DLD1 (cell line): ENCODE data around the gene SHD.
"Not testable (repeated sequence)": the region's sequence is repeated elsewhere in the genome, so short reads cannot be mapped to it uniquely, and the experiment has no call there.

Experiments used
- in situ Hi-C: cut with HindIII; loops from 2 replicates; pipeline ENCODE4 v1.10.0; 2017; ENCODE audit warnings: low sequenced_read_pairs

Gene SHD

DNA sequence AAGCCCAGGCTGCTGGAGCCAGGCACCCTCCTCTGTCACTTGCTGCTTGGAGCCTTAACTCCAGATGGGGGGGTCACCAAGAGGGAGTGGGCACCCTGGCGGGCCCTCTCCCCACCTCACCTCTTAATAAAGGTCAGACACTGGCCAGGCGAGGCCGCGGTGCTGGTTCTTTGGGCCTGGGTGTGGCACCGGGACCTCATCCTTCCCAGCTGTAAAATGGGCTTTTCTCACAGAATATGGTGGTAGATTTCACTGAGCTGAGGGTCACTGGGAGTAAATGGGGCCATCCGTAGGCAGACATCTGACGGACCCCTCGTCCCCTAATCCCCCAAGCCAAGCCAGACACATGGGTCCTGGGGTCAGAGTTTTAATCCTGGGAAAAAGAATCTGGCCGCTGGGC is 44.6 kb downstream of the SHD start:
- in situ Hi-C loops = no loop called here

DNA sequence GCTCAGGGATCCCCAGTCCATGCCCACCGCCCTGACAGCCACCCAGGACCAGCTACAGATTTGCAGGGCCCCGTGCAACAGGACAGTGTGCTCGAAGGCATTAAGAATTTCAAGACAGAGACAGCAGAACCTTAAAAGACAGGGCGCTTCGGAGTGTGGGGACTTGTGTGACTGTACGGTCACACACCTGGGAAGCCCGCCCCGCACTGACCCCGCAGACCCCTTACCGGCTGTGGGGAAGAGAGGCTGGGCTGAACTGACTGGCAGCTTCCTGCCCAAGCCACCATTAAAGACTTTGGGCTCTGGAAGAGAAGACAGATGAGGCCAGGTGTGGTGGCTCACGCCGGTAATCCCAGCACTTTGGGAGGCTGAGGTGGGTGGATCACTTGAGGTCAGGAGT is 45.2 kb downstream of the SHD start:
- in situ Hi-C loops = no loop called here

DNA sequence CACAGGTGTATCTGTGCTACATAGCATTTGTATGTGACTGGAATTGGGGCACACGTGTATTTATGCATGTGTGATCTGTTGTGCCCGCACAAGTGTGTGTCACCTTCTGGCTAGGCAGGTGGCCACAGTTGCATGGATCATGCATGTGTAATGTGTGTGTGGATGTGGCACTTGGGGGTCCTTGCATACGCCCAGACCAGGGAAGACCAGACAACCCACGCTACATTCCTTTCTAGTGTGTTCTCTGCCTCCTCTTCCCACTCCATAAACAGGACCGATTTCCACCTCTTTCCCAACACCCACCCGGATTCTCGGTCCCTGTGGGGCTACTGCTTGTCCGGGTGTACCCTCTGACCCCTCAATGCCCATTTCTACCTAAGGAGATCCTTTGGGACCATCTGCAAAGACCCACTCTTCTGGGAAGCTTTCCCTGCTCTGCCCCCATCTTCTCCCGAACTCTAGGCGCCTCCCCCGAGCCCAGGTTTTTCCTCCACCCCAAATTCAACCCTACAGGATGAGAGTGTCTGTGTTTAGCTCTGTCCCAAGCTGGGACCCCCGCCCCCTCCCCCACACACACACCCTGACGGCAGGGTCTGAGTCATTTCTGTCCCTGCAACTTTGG is 47.3 kb downstream of the SHD start:
- in situ Hi-C loops = no loop called here

GRCh38 chr19:4326837-4327251 is 47.8 kb downstream of the SHD start:
- in situ Hi-C loops = no loop called here

DNA sequence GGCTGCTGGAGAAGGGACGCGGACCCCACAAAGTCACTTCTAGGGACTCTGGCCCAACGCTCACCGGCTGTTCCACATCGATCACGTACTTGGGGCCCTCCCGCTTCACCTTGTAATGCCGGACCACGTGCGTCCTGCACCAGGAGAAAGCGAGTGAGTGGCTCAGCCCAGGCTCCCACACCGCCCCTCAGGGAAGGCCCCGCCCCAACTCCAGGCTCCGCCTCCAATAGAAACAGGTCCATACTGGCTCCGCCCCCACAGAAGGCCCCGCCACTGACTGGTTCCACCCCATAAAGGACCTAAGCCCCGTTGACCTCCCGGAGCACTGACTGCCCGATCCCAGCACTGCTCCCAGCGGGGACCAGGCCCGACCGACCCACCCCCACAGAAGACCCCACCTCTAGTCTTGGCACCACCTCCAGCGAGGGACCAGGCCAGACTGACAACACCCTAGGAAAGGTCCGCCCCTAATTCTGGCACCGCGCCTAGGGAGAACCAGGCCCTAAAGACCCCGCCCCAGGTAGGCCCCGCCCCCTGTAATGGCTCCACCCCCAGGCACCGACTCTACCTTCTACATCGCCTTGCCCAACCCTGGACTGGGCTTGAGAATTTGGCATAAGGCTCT is 48.3 kb downstream of the SHD start:
- in situ Hi-C loops = no loop called here

DNA sequence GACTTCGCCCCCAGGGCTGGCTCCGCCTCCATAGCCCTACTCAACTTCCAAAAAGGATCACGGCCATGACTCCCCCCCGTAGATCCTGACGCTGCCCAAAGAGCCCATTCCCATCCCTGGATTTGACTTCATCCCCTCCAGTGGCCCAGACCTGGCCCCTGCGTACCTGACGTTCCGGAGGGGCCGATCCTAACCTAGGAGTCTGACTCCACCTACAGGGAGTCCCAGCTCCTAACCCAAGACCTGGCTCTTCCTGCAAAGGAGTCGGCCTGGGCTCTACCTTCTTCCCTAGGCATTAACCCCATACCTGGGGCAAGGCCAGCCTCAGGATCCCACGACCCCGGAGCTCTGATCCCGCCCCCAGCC is 48.8 kb downstream of the SHD start:
- in situ Hi-C loops = no loop called here

DNA sequence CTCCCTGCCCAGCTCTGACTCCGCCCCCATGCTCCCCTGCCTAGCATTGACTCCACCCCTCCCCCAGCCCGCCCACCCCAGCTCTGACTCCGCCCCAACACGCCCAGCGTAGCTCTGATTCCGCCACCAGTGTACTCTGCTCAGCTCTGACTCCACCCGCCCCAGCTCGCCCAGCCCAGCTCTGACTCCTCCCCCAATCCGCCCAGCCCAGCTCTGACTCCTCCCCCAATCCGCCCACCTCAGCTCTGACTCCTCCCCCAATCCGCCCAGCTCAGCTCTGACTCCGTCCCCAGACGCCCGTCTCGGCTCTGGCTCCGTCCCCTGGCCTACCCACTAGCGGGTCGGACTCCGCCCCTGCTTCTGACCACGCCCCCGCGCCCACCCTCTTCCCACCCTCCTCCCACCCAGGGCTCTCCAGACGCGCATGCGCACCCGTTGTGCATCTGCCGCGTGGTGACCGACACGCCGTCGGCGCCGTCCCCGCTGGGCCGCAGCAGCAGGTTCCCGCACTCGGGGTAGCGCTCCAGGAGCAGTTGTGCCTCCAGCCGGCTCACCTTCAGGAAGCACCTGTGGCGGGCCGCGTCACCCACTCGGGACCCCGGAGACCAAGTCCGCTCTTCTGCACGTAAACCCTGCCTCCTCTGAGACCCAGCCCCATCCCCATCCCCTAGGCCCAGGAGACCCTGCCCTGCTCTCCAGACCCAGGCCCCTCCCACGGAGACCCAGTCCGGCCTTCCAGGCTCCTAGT is 49.4 kb downstream of the SHD start:
- in situ Hi-C loops = no loop called here

DNA sequence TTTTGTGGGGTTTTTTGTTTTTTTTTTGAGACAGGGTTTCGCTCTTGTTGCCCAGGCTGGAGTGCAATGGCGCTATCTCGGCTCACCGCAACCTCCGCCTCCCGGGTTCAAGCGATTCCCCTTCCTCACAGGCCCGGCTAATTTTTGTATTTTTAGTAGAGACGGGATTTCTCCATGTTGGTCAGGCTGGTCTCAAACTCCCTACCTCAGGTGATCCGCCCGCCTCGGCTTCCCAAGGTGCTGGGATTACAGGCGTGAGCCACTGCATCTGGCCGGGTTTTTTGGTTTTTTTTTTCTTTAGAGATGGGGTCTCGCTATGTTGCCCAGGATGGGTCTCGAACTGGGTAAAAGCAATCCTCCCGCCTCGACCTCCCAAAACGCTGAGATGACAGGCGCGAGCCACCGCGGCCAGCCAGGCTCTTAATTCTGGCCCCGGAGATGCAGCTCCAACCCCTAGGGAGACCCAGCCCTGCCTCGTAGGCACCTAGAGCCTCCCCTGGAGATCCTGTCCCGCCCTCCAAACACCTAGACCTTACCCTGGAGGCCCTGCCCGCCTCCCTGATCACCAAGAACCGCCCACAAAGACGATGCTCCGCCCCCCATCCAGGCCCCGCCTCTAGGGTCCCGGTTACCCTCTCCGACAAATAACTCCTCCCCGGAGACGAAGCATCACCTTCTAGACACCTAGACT is 50.1 kb downstream of the SHD start:
- in situ Hi-C loops = not testable (repeated sequence)

DNA sequence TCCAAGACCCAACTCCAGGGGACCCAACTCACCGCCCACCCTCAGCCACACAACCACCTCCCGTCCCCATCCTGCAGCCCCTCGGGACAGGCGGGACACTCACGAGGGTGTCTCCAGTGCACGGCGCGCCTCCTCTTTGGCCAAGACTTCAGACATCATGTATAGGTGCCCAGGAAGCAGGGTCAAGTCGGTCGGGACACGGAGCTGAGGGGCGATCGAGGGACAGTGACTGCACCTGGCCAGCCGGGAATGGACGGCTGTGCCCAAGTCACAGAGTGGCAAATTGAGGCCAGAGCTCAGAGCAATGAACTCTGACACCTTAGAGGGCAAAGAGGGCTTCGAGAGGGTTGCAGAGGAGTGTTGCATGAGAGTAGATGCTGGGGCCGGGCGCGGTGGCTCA is 50.8 kb downstream of the SHD start:
- in situ Hi-C loops = no loop called here

- in situ Hi-C loops = no loop called here
These were observed 56.0 kb downstream of the SHD start for GRCh38 chr19:4334929-4335570.

DNA sequence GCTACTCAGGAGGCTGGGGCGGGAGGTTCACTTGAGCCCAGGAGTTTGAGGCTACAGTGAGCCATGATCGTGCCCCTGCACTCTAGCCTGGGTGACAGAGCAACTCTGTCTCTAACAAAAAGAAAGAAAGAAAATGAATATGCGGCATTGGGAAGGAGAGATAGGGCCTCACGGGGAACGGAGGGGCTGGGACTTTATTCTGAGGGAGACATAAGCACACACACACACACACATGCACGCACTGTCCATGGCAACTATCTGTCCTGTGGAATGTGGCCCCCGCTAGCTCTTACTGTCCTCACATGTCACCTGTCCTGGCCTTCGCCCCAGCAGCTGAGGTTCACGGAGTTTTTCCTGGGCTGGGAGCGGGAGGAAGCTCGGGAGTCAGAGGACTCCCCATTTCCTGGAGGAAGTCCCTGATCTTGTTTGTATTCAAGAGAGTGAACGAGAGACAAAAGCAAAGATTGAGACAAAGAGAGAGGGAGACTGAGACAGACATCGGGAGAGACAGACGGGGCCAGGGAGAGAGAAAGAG is 58.9 kb downstream of the SHD start:
- in situ Hi-C loops = no loop called here

GRCh38 chr19:4338441-4339355 is 59.6 kb downstream of the SHD start, which contains the start of gene STAP2:
Gene STAP2, minus strand, starts transcription at chr19:4338827. Its CDS starts 74 bp downstream, at chr19:4338753.
- in situ Hi-C loops = no loop called here
